Neutrophil (primary cell): ENCODE measurements around the gene ZNF563.

Experiments
- H3K27ac ChIP-seq: fragments of 200-600 bp; sonication (generic); 2 replicates; pipeline ENCODE4 v1.5.1; 2016; ENCODE audit warnings: mild to moderate bottlenecking, moderate library complexity
- H3K27me3 ChIP-seq: fragments of 200-600 bp; sonication (generic); 2 replicates; pipeline ENCODE4 v1.6.0; 2016; ENCODE audit warnings: mild to moderate bottlenecking
- H3K36me3 ChIP-seq: fragments of 200-600 bp; sonication (generic); 2 replicates; pipeline ENCODE4 v1.5.1; 2017
- H3K4me1 ChIP-seq, 2 experiments: fragments of 200-600 bp in 1 of 2; sonication (generic) in 1 of 2; 1 replicate in 1 of 2; 2 replicates in 1 of 2; pipeline versions ENCODE4 v1.5.1 to v1.6.1; 2013 to 2016; ENCODE audit warnings: low read depth in 1 of 2, low read length in 1 of 2, mild to moderate bottlenecking in 1 of 2, moderate library complexity in 1 of 2; ENCODE audit not compliant: control insufficient read depth in 1 of 2, insufficient read depth in 1 of 2
- H3K4me3 ChIP-seq, 2 experiments: fragments of 200-600 bp in 1 of 2; sonication (generic) in 1 of 2; 1 replicate in 1 of 2; 2 replicates in 1 of 2; pipeline ENCODE4 v1.5.1; 2013 to 2016; ENCODE audit warnings: low read depth in 1 of 2, low read length in 1 of 2, mild to moderate bottlenecking in 1 of 2, moderate library complexity in 1 of 2
- H3K9me3 ChIP-seq: fragments of 200-600 bp; sonication (generic); 2 replicates; pipeline ENCODE4 v1.5.1; 2016
- TF ChIP-seq, protein P1 (sequence below): fragments of 200-600 bp; sonication (generic); IDR thresholded peaks from 2 replicates; pipeline ENCODE4 v1.5.1; 2016; ENCODE audit warnings: antibody characterized with exemption

The ZNF563 gene

GRCh38 chr19:12345197-12345596 is 11.8 kb upstream of the ZNF563 start:
- H3K9me3 ChIP-seq, result peaks cover 21% of the 10 kb centered on the region
- no peaks in the 10 kb centered on the region for H3K27me3 ChIP-seq
- TF ChIP-seq, protein P1, sequence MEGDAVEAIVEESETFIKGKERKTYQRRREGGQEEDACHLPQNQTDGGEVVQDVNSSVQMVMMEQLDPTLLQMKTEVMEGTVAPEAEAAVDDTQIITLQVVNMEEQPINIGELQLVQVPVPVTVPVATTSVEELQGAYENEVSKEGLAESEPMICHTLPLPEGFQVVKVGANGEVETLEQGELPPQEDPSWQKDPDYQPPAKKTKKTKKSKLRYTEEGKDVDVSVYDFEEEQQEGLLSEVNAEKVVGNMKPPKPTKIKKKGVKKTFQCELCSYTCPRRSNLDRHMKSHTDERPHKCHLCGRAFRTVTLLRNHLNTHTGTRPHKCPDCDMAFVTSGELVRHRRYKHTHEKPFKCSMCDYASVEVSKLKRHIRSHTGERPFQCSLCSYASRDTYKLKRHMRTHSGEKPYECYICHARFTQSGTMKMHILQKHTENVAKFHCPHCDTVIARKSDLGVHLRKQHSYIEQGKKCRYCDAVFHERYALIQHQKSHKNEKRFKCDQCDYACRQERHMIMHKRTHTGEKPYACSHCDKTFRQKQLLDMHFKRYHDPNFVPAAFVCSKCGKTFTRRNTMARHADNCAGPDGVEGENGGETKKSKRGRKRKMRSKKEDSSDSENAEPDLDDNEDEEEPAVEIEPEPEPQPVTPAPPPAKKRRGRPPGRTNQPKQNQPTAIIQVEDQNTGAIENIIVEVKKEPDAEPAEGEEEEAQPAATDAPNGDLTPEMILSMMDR, result no peak
- no peak overlapping the region for H3K27ac ChIP-seq
- H3K36me3 ChIP-seq, result no peaks in the 10 kb centered on the region
- H3K4me1 ChIP-seq, result no peaks in the 10 kb centered on the region
- no peak overlapping the region for H3K4me3 ChIP-seq

DNA sequence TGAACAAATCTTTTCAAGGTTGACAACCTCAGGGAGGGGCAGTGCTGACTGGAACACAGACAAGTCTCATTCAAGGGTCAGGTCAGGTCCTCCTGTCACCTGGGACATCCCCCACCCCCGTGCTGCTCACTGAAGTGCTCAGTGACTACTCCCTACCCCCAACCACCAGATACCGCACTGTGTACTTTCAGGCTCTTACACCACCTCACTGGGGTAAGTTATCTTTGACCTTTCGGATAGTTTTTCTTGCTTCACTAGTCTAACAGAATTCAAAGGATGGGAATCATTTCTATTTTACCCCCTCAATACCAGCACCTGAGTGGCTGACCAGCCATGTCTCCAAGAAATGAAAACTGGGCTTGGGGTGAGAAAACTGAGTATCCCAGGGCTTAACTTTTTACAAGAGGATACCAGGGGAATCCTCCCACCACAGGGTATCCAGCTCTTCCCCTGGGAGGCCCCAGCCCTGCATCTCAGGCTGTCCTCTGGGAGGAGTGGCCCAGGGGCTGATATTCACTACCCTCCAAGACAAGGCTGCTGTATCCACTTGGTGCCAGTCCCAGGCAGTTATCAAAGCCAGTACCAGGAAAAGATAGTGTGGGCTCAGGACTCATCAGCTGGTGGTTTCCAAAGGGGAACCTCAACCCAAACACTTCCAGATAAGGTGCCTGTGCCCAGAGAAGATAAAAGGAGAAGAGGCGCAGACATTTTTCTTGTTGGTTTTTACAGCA is 2.1 kb downstream of the ZNF563 start:
- no peaks in the 10 kb centered on the region for H3K9me3 ChIP-seq
- H3K27ac ChIP-seq, result no peak overlapping the region
- TF ChIP-seq, protein P1, result no peak
- no peaks in the 10 kb centered on the region for H3K27me3 ChIP-seq
- peaks cover 13 to 14% of the 10 kb centered on the region in 2 experiments for H3K4me1 ChIP-seq
- H3K4me3 ChIP-seq, result no peak overlapping the region
- H3K36me3 ChIP-seq, result no peaks in the 10 kb centered on the region

GRCh38 chr19:12330340-12330739 is 3.1 kb downstream of the ZNF563 start:
- Histone ChIP-seq H3K4me1 (peaks cover 13 to 14% of the 10 kb centered on the region in 2 experiments), H3K36me3 (no peaks in the 10 kb centered on the region), H3K27me3 (no peaks in the 10 kb centered on the region), H3K27ac (no peak overlapping the region), H3K4me3 (no peak overlapping the region), H3K9me3 (no peaks in the 10 kb centered on the region)
- TF ChIP-seq, protein P1, result no peak

- Histone ChIP-seq H3K9me3 (peaks cover 10% of the 10 kb centered on the region), H3K4me3 (no peak overlapping the region), H3K4me1 (no peaks in the 10 kb centered on the region), H3K27ac (no peak overlapping the region), H3K36me3 (no peaks in the 10 kb centered on the region), H3K27me3 (no peaks in the 10 kb centered on the region)
- TF ChIP-seq, protein P1, result no peak
Measured at GRCh38 chr19:12325690-12326089, 7.7 kb downstream of the ZNF563 start.

DNA sequence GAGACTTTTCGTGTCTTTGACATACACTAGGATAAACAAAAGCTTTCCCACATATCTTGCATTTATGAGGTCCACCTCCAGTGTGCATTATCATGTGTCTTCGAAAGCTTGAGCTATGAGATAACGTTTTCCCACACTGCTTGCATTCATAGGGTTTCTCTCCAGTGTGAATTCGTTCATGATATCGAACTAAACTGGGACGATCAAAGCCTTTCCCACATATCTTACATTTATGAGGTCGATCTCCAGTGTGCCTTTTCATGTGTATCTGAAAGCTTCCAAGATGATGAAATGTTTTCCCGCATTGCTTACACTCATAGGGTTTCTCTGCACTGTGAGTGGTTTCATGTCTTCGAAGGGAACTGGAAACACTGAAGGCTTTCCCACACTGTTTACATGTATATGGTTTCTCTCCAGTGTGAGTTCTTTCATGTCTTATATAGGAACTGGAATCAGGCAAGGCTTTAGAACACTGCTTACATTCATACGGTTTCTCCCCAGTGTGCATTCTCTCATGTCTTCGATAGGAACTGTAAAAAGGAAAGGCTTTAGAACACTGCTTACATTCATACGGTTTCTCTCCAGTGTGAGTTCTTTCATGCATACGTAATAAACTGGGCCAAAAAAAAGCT is 14.5 kb downstream of the ZNF563 start:
- H3K4me1 ChIP-seq, result no peaks in the 10 kb centered on the region
- peaks cover 30% of the 10 kb centered on the region for H3K9me3 ChIP-seq
- no peak overlapping the region for H3K27ac ChIP-seq
- TF ChIP-seq, protein P1, result no peak
- no peaks in the 10 kb centered on the region for H3K27me3 ChIP-seq
- H3K36me3 ChIP-seq, result no peaks in the 10 kb centered on the region
- H3K4me3 ChIP-seq, result no peak overlapping the region
